ENCODE results near the gene NRXN3.

DNA sequence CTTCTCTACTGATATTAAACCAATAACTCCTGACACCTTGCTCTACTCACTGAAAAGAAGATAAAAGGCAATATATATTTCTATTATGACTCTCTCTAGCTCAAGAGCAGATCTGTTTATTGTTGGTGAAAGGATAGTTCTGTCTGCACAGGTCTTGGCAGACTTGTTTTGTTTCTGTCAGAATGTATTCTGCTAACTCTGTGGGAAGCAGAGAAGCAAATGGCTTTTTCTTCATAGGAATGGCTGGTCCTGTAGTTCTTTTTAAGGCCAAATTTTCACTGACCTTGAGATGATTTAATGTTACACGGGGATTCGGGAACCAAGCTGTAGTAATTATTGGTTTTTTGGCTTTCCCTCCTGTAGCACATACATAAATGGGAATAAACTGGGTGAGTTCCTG, 1529.0 kb downstream of the NRXN3 start:
- TF ChIP-seq MEF2D (CRISPR knock-in tag; IDR thresholded peaks at IDR 0.05) (no peak), CBFB (CRISPR knock-in tag; IDR thresholded peaks at IDR 0.05) (no peak)
- TF ChIP-seq, protein P1, sequence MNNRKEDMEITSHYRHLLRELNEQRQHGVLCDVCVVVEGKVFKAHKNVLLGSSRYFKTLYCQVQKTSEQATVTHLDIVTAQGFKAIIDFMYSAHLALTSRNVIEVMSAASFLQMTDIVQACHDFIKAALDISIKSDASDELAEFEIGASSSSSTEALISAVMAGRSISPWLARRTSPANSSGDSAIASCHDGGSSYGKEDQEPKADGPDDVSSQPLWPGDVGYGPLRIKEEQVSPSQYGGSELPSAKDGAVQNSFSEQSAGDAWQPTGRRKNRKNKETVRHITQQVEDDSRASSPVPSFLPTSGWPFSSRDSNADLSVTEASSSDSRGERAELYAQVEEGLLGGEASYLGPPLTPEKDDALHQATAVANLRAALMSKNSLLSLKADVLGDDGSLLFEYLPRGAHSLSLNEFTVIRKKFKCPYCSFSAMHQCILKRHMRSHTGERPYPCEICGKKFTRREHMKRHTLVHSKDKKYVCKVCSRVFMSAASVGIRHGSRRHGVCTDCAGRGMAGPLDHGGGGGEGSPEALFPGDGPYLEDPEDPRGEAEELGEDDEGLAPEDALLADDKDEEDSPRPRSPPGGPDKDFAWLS (CRISPR knock-in tag; IDR thresholded peaks at IDR 0.05; ENCODE audit: borderline replicate concordance) = no peak

Measured in HepG2 (cell line).